GM18498 (cell line): ENCODE results near the gene RNF214.
"Not testable (repeated sequence)": the region's sequence is repeated elsewhere in the genome, so short reads cannot be mapped to it uniquely, and the experiment has no call there.

Experiments used
- ATAC-seq: cut with Tn5 transposase; IDR thresholded peaks from one replicate; pipeline ENCODE4 v1.9.1; 2021; ENCODE audit warnings: mild to moderate bottlenecking, moderate library complexity; ENCODE audit not compliant: unreplicated experiment

Gene RNF214

GRCh38 chr11:117197516-117198456 lies 34.7 kb upstream of the RNF214 start:
- no peak for ATAC-seq

- no peak for ATAC-seq
Measured at GRCh38 chr11:117198613-117199012, 33.9 kb upstream of the RNF214 start.

- ATAC-seq, result no peak
Measured at GRCh38 chr11:117199053-117199915, 33.2 kb upstream of the RNF214 start, which contains the start of gene TAGLN. TAGLN (plus strand) TSS chr11:117199370; CDS start chr11:117203014, 3,644 bp downstream.

GRCh38 chr11:117199916-117200812 lies 32.3 kb upstream of the RNF214 start:
- no peak for ATAC-seq

GRCh38 chr11:117200813-117201657 lies 31.4 kb upstream of the RNF214 start:
- ATAC-seq, result no peak

GRCh38 chr11:117201658-117202305 lies 30.7 kb upstream of the RNF214 start:
- no peak for ATAC-seq

GRCh38 chr11:117202386-117203068 lies 29.9 kb upstream of the RNF214 start:
- ATAC-seq, result no peak

- ATAC-seq, result no peak
Measured at GRCh38 chr11:117203069-117203407, 29.4 kb upstream of the RNF214 start.

- ATAC-seq, result no peak
Measured at GRCh38 chr11:117204283-117205080, 28.0 kb upstream of the RNF214 start.

- ATAC-seq, result no peak
Measured at GRCh38 chr11:117205211-117205818, 27.2 kb upstream of the RNF214 start.

GRCh38 chr11:117206111-117206510 lies 26.4 kb upstream of the RNF214 start:
- not testable (repeated sequence) for ATAC-seq

- not testable (repeated sequence) for ATAC-seq
Measured at GRCh38 chr11:117206859-117207258, 25.6 kb upstream of the RNF214 start.

GRCh38 chr11:117207481-117207880 lies 25.0 kb upstream of the RNF214 start:
- not testable (repeated sequence) for ATAC-seq

GRCh38 chr11:117208710-117209109 lies 23.8 kb upstream of the RNF214 start:
- ATAC-seq, result not testable (repeated sequence)

GRCh38 chr11:117209351-117210125 lies 22.9 kb upstream of the RNF214 start:
- not testable (repeated sequence) for ATAC-seq

GRCh38 chr11:117210620-117211019 lies 21.9 kb upstream of the RNF214 start:
- no peak for ATAC-seq
